ENCODE measurements around the gene SOCS3. TPM values are rescaled to one million over a fixed set of nuclear protein-coding genes. Genes with fewer than 3 reads are reported as not detected.
A peak's percentile ranks its signal among the peaks of the same experiment; 100 is the strongest.

SOCS3 gene
- total and polyA plus RNA-seq, 2 experiments from 2014 or later, result 13.2 to 32.9 TPM

- TF ChIP-seq EZH2 (IDR thresholded peaks at IDR 0.05; ENCODE audit: low read depth, unreplicated experiment) (no peak), CREB1 (CRISPR knock-in tag; IDR thresholded peaks at IDR 0.05; ENCODE audit: low read depth) (no peak), REST (IDR thresholded peaks at IDR 0.05; ENCODE audit: unreplicated experiment) (no peak), EZH2phosphoT487 (IDR thresholded peaks at IDR 0.05; ENCODE audit: unreplicated experiment) (no peak), CTCF (conservative IDR thresholded peaks at IDR 0.05; ENCODE audit: low read depth in 2 of 2) (no peak)
These were observed 4.8 kb upstream of the SOCS3 start (continued) for GRCh38 chr17:78364436-78365281.

GRCh38 chr17:78362671-78363070 lies 2.8 kb upstream of the SOCS3 start:
- Mint-ChIP-seq H3K9me3 (no peaks in the 10 kb centered on the region), H3K4me1 (peaks cover 65% of the 10 kb centered on the region), H3K36me3 (ENCODE audit: low read depth) (peaks cover 12% of the 10 kb centered on the region), H3K27me3 (ENCODE audit: insufficient read depth, low read depth, poor library complexity) (peaks cover 32% of the 10 kb centered on the region), H3K27ac (no peak overlapping the region), H3K4me3 (no peak overlapping the region; the same call in 2 of the 3 replicates)
- DNase-seq (ENCODE audit: low spot score) (peak; percentile 60), ATAC-seq (no peak)
- no peak overlapping the region for H3K4me3 ChIP-seq
- H3K79me2 ChIP-seq (replicated peaks; ENCODE audit: insufficient read depth), result peaks cover 19% of the 10 kb centered on the region
- no peak overlapping the region for H2AFZ ChIP-seq
- peaks cover 20% of the 10 kb centered on the region for H3K27me3 ChIP-seq (ENCODE audit: insufficient read depth)
- H4K20me1 ChIP-seq (replicated peaks; ENCODE audit: insufficient read depth), result peaks cover 18% of the 10 kb centered on the region
- H3K4me1 ChIP-seq (ENCODE audit: insufficient read depth), result peaks cover 66% of the 10 kb centered on the region
- no peaks in the 10 kb centered on the region for H3K9me2 ChIP-seq (ENCODE audit: insufficient read depth)
- no peak overlapping the region for H3K4me2 ChIP-seq
- peaks cover 26% of the 10 kb centered on the region for H3F3A ChIP-seq (replicated peaks; ENCODE audit: low read depth)
- peaks cover 10% of the 10 kb centered on the region; the same call in 1 of the 2 replicates for H3K36me3 ChIP-seq (ENCODE audit: insufficient read depth)
- H3K27ac ChIP-seq (ENCODE audit: low read depth), result no peak overlapping the region
- TF ChIP-seq EZH2phosphoT487 (IDR thresholded peaks at IDR 0.05; ENCODE audit: unreplicated experiment) (no peak), ETS1 (IDR thresholded peaks at IDR 0.05) (no peak), REST (IDR thresholded peaks at IDR 0.05; ENCODE audit: unreplicated experiment) (no peak), STAT1 (IDR thresholded peaks at IDR 0.05; ENCODE audit: unreplicated experiment) (no peak)
